ENCODE results near the gene MBD4. TPM values are rescaled to one million over a fixed set of nuclear protein-coding genes. Genes with fewer than 3 reads are reported as not detected.
"Not testable (repeated sequence)": the region's sequence is repeated elsewhere in the genome, so short reads cannot be mapped to it uniquely, and the experiment has no call there.

Gene MBD4
- total RNA-seq (10 to 100 TPM; 47.7 to 72.6 (median 58.4) TPM), polyA plus RNA-seq (10 to 100 TPM; 40.0 to 52.2 (median 41.4) TPM)
- long read RNA-seq, donor 1, transcript MBD4-203 (8 exons, 2,478 nt): major isoform, 5 of 30 reads
- long read RNA-seq, donor 1, partial matches to known transcripts: 20 of 30 reads
- long read RNA-seq, donor 1, other reads (novel, unspliced or antisense): 0 of 30 reads
- long read RNA-seq, donor 2, partial matches to known transcripts: 5 of 8 reads
- long read RNA-seq, donor 2, other reads (novel, unspliced or antisense): 0 of 8 reads

DNA sequence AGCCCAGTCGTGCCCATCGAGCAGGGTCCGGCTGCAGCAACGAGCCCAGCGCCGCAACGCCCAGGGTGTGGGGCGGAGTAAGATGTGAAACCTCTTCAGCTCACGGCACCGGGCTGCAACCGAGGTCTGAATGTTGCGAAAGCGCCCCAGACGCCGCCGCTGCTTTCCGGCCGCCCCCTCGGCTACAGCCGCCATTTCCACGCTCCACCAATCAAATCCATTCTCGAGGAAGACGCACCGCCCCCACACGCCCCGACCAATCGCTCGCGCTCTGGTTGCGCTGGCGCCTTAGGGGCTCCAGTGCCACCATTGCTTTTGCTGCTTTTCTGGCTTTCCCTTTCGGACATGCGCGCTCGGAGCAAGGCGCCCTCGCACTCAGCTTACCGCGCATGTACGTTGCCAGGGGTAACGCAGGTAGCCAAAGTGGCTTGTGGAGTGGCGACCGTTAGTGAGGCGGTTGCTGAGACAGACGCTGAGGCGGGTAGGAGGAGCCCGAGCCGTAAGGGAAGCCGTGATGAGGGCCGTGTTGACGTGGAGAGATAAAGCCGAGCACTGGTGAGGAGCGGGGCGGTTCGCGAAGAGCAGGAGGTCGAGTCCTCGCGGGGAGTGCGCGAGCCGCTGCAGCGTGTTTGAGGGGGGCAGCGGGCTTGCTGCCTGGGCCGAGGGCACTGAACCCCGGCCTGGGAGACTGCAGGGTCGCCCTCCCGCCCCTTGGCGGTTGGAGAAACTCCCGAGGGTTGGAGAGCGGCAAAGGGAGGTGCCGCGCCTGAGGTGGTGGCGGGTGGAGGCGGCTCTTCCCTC is at the start of gene MBD4, which contains the start of gene IFT122:
TSS of gene MBD4 (minus strand) at position 132 of the 801 bp plus-strand sequence. CDS start at position 17, 115 bp downstream.
TSS of gene IFT122 (plus strand) at position 408 of the 801 bp plus-strand sequence. CDS start at position 515, 107 bp downstream.
- 0% methylated on average over 47 to 75 of the region's 75 CpGs for WGBS, 5 donors
- Histone ChIP-seq H3K4me1 (peaks cover 49 to 92% (median 67%) of the 10 kb centered on the region in 6 donors), H3K27ac (peak within 1 kb of the TSS; percentile 84 to 98 (median 94)), H3K27me3 (replicated peaks in 1 of 7) (no peaks in the 10 kb centered on the region), H3K9me3 (no peaks in the 10 kb centered on the region), H3K4me3 (peak within 1 kb of the TSS; percentile 77 to 95 (median 90)), H3K36me3 (peaks cover 0 to 33% (median 13%) of the 10 kb centered on the region in 6 donors)
- DNase-seq: peak; percentile 99
- intact Hi-C loops (cut with DNase I; ENCODE audit: low total_unique reads): no loop called here
- TF ChIP-seq POLR2AphosphoS5 (IDR thresholded peaks at IDR 0.05) (peak; percentile 96 to 99 (median 96)), POLR2A (IDR thresholded peaks at IDR 0.05) (peak in 2 of 3 donors; percentile 85 to 94)
- TF ChIP-seq, protein P1, sequence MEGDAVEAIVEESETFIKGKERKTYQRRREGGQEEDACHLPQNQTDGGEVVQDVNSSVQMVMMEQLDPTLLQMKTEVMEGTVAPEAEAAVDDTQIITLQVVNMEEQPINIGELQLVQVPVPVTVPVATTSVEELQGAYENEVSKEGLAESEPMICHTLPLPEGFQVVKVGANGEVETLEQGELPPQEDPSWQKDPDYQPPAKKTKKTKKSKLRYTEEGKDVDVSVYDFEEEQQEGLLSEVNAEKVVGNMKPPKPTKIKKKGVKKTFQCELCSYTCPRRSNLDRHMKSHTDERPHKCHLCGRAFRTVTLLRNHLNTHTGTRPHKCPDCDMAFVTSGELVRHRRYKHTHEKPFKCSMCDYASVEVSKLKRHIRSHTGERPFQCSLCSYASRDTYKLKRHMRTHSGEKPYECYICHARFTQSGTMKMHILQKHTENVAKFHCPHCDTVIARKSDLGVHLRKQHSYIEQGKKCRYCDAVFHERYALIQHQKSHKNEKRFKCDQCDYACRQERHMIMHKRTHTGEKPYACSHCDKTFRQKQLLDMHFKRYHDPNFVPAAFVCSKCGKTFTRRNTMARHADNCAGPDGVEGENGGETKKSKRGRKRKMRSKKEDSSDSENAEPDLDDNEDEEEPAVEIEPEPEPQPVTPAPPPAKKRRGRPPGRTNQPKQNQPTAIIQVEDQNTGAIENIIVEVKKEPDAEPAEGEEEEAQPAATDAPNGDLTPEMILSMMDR (IDR thresholded peaks at IDR 0.05 in 8 of 11, conservative IDR thresholded peaks at IDR 0.05 in 3 of 11): peak in 2 of 11 experiments; percentile 8 to 10

DNA sequence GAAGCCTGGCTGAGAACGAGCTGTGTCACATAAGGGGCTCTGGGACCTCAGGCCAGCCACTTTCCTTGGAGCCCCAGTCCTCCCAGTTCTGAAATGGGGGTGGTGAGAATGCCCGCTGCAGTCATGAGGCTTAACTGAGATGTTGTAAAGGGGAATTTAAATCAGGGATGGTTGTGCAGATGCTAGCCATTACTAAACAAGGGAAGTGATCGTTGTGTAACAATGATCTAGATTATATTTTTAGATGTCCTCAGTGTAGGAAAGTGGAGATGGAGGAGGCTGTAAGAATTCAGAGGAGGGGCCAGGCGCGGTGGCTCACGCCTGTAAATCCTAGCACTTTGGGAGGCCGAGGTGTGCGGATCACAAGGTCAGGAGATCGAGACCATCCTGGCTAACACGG is 49.5 kb upstream of the MBD4 start:
- Histone ChIP-seq H3K36me3 (peaks cover 0 to 66% (median under 1%) of the 10 kb centered on the region in 6 donors), H3K27ac (peak overlapping the region in 2 of 8 donors; percentile 47 to 57), H3K4me1 (peaks cover 0 to 39% (median 9%) of the 10 kb centered on the region in 6 donors)
- DNase-seq; intact Hi-C loops (cut with DNase I; ENCODE audit: low total_unique reads); H3K27me3 ChIP-seq (replicated peaks in 1 of 7); H3K4me3 ChIP-seq; H3K9me3 ChIP-seq: not testable (repeated sequence)
- WGBS, 5 donors: 72 to 87% (median 84%) methylated on average over 10 of the region's 10 CpGs

DNA sequence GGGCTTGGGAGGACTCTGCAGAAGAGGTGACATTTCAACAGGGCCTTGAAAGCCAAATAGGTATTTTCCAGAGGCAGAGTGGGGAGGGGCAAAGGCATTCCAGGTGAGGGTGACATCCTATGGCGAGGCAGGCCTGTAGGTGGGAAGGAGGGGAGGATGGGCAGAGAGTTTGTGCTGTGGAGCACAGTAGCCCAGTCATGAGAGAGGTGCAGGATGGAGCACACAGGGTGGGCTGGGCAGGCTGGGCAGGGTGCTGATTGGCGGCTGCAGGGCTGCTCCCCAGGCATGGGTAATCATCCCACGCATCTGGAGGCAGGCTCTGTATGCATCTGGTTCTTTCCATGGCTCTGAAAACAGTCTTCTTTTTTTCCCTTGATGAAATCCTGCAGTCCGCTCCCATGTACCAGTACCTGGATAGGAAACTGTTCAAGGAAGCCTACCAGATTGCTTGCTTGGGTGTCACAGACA is 48.2 kb upstream of the MBD4 start:
- H3K4me3 ChIP-seq; H3K9me3 ChIP-seq; DNase-seq; H3K27ac ChIP-seq; intact Hi-C loops (cut with DNase I; ENCODE audit: low total_unique reads); H3K27me3 ChIP-seq (replicated peaks in 1 of 7): not testable (repeated sequence)
- peaks cover 0 to 66% (median 2%) of the 10 kb centered on the region in 6 donors for H3K36me3 ChIP-seq
- 89 to 98% (median 96%) methylated on average over 4 of the region's 4 CpGs for WGBS, 5 donors
- H3K4me1 ChIP-seq: peaks cover 0 to 38% (median 9%) of the 10 kb centered on the region in 6 donors

DNA sequence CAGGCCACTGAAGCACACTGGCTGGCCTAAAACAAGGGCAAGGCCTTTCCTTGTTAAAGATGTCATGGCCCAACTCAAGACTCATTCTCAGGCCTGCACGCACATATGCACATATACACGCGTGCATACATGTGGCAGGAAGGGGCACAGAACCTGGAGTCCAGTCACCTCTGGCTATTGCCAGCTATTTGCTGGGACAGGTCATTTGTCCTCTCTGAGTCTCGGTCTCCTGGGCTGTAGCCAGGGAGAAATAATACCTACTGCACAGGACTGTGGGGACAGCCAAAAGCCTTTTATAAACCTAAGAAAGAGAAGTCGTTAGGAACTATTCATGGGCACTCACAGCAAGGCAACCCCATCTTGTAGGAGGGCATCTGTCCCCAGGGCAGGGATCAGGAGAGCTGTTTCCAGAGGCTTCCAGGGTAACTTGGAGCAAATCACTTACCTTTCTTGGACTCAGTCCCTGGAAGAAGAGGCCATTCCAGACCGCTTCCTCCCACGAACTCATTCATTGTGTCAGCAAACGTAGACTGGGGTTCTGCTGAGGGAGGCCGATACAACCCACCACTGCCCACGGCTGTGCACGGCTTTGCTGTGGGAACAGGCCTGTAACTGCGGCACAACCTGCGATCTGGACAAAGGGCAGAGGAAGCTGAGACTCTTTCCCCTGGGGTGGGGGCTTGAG is 47.6 kb upstream of the MBD4 start:
- no peak for DNase-seq
- Histone ChIP-seq H3K4me1 (peaks cover 0 to 42% (median 9%) of the 10 kb centered on the region in 6 donors), H3K27ac (peak overlapping the region in 3 of 8 donors; percentile 1 to 70 (median 69)), H3K4me3 (no peak overlapping the region), H3K27me3 (replicated peaks in 1 of 7) (no peaks in the 10 kb centered on the region), H3K9me3 (no peaks in the 10 kb centered on the region), H3K36me3 (peaks cover 0 to 66% (median 2%) of the 10 kb centered on the region in 6 donors)
- intact Hi-C loops (cut with DNase I; ENCODE audit: low total_unique reads): no loop called here
- WGBS, 5 donors: 90 to 96% (median 93%) methylated on average over 13 of the region's 13 CpGs
- TF ChIP-seq POLR2AphosphoS5 (IDR thresholded peaks at IDR 0.05) (no peak), POLR2A (IDR thresholded peaks at IDR 0.05) (no peak)
- TF ChIP-seq, protein P1 (IDR thresholded peaks at IDR 0.05 in 8 of 11, conservative IDR thresholded peaks at IDR 0.05 in 3 of 11): no peak
